SK-N-SH (cell line): Measurements from ENCODE around the gene ZEB2.

Experiments
- CTCF ChIP-seq: fragments of 200-600 bp; sonication (generic); IDR thresholded peaks from 2 replicates; pipeline ENCODE4 v1.6.1; 2017; ENCODE audit warnings: antibody characterized with exemption, mild to moderate bottlenecking, moderate library complexity
- EP300 ChIP-seq, 2 experiments: IDR thresholded peaks; 2 replicates each; pipeline versions ENCODE4 v1.4.0 to v1.6.1; 2012; ENCODE audit warnings: borderline replicate concordance in 1 of 2, low read depth in 1 of 2, low read length in 1 of 2
- EZH2phosphoT487 ChIP-seq: fragments of 200-600 bp; sonication (generic); IDR thresholded peaks from 2 replicates; pipeline ENCODE4 v1.6.1; 2017; ENCODE audit warnings: low read depth, mixed run types, mild to moderate bottlenecking, antibody characterized with exemption, moderate library complexity, borderline replicate concordance
- MXI1 ChIP-seq: IDR thresholded peaks from 2 replicates; pipeline ENCODE4 v1.6.1; 2012; ENCODE audit warnings: mild to moderate bottlenecking, low read depth, low read length, improper control_type of control experiment
- NRF1 ChIP-seq: IDR thresholded peaks from 2 replicates; pipeline ENCODE4 v1.6.1; 2012; ENCODE audit warnings: low read depth, mild to moderate bottlenecking, low read length
- RXRA ChIP-seq: IDR thresholded peaks from 2 replicates; pipeline ENCODE4 v1.4.0; 2012; ENCODE audit warnings: low read depth, mild to moderate bottlenecking, borderline replicate concordance
- TCF12 ChIP-seq: IDR thresholded peaks from 2 replicates; pipeline ENCODE4 v1.4.0; 2012

- TF ChIP-seq CTCF (no peak), EZH2phosphoT487 (no peak), TCF12 (no peak), RXRA (no peak), NRF1 (no peak), MXI1 (no peak), EP300 (IDR thresholded peaks at IDR 0.05; ENCODE audit: borderline replicate concordance in 1 of 2, low read depth in 1 of 2, low read length in 1 of 2) (no peak)
Measured at GRCh38 chr2:144484201-144484948, 35.5 kb downstream of the ZEB2 start.
